GM18873 (cell line): ENCODE measurements around the gene HOXB6.

Experiments used
- ATAC-seq: cut with Tn5 transposase; IDR thresholded peaks from one replicate; pipeline ENCODE4 v1.9.1; 2021; ENCODE audit warnings: mild to moderate bottlenecking, moderate library complexity, moderate number of reproducible peaks; ENCODE audit not compliant: unreplicated experiment, low FRiP score

The HOXB6 gene

GRCh38 chr17:48558057-48558830 lies 46.5 kb downstream of the HOXB6 start:
- ATAC-seq, result no peak

- ATAC-seq, result no peak
Measured at GRCh38 chr17:48556576-48557401, 48.0 kb downstream of the HOXB6 start.

- ATAC-seq, result no peak
Measured at GRCh38 chr17:48556229-48556575, 48.6 kb downstream of the HOXB6 start.

- no peak for ATAC-seq
Measured at GRCh38 chr17:48555258-48556228, 49.2 kb downstream of the HOXB6 start.

GRCh38 chr17:48554412-48555257 lies 50.2 kb downstream of the HOXB6 start:
- no peak for ATAC-seq

- no peak for ATAC-seq
Measured at GRCh38 chr17:48553826-48554225, 51.0 kb downstream of the HOXB6 start.

GRCh38 chr17:48553190-48553547 lies 51.6 kb downstream of the HOXB6 start:
- ATAC-seq, result no peak

GRCh38 chr17:48552466-48553189 lies 52.2 kb downstream of the HOXB6 start:
- ATAC-seq, result no peak

GRCh38 chr17:48551596-48552465 lies 53.0 kb downstream of the HOXB6 start:
- ATAC-seq, result no peak

GRCh38 chr17:48551214-48551555 lies 53.6 kb downstream of the HOXB6 start:
- no peak for ATAC-seq

GRCh38 chr17:48550502-48551213 lies 54.1 kb downstream of the HOXB6 start:
- no peak for ATAC-seq

- no peak for ATAC-seq
Measured at GRCh38 chr17:48549914-48550501, 54.8 kb downstream of the HOXB6 start.

GRCh38 chr17:48549281-48549630 lies 55.5 kb downstream of the HOXB6 start:
- no peak for ATAC-seq

GRCh38 chr17:48548523-48549280 lies 56.1 kb downstream of the HOXB6 start:
- ATAC-seq, result no peak

GRCh38 chr17:48547808-48548522 lies 56.8 kb downstream of the HOXB6 start:
- no peak for ATAC-seq
